A549 (cell line): ENCODE results near the gene PGA3. TPM values are rescaled to one million over a fixed set of nuclear protein-coding genes. Genes with fewer than 3 reads are reported as not detected.
"Not testable (repeated sequence)": the region's sequence is repeated elsewhere in the genome, so short reads cannot be mapped to it uniquely, and the experiment has no call there.

Experiments
- ATAC-seq, 2 experiments: fragments of 200-7000 bp in 1 of 2; fragments of >200 bp in 1 of 2; cut with Nextera tagmentation in 1 of 2; cut with Tn5 transposase in 1 of 2; 3 replicates each; pipeline versions ENCODE4 v1.8.0 to v1.9.1; 2018 to 2020; ENCODE audit warnings: mild to moderate bottlenecking in 1 of 2, moderate library complexity in 1 of 2
- CTCF ChIA-PET: fragments of 300-600 bp; sonication (Branson Sonifier 250); formaldehyde crosslinking; extraction: SDS; loops from one replicate; lab custom pipeline; 2021; ENCODE audit warnings: antibody characterized with exemption, inconsistent platforms; lab: Yijun Ruan, JAX
- POLR2A ChIA-PET: fragments of 350-600 bp; formaldehyde crosslinking; extraction: SDS; loops from one replicate; lab custom pipeline; 2021; ENCODE audit warnings: antibody characterized with exemption, inconsistent platforms; lab: Yijun Ruan, JAX
- DNase-seq, 2 experiments: peaks; one replicate each; pipeline versions ENCODE4 v3.0.0 to v3.0.0-alpha.2; 2011 to 2016; ENCODE audit warnings: low read depth in 1 of 2, low spot score in 1 of 2
- FAIRE-seq: peaks from 2 replicates; lab custom pipeline; 2011; peaks lifted over from hg19 to GRCh38; lab: Jason Lieb, UNC
- H3K27ac ChIP-seq, 2 experiments: fragments of >200 bp; sonication (Bioruptor Twin); formaldehyde crosslinking; 3 replicates each; pipeline ENCODE4 v1.5.1; 2016 to 2017
- H3K4me1 ChIP-seq: fragments of >200 bp; sonication (Bioruptor Twin); formaldehyde crosslinking; 3 replicates; pipeline ENCODE4 v1.6.1; 2016
- H3K4me2 ChIP-seq: fragments of >200 bp; sonication (Bioruptor Twin); formaldehyde crosslinking; 3 replicates; pipeline ENCODE4 v1.6.1; 2016
- H3K4me3 ChIP-seq: fragments of >200 bp; sonication (Bioruptor Twin); formaldehyde crosslinking; 3 replicates; pipeline ENCODE4 v1.5.1; 2016
- H3K9me3 ChIP-seq: fragments of >200 bp; sonication (Bioruptor Twin); formaldehyde crosslinking; 3 replicates; pipeline ENCODE4 v1.6.1; 2016
- whole genome bisulfite sequencing: methylation state at CpG from one replicate; pipeline ENCODE4 v1.1.6; 2017; ENCODE audit errors: missing lambda C conversion rate; 5-methylcytosine and 5-hydroxymethylcytosine counted together
- polyA plus RNA-seq, 4 experiments: library from polyadenylated mRNA; depleted of rRNA in 3 of 4; stranded (reverse); fragments of >200 nt; fragmentation: RNase III in 1 of 4; extraction: RNeasy Plus Mini Kit Qiagen cat#74134 plus additional on column Dnase treatment in 1 of 4; gene quantifications; 2 replicates in 3 of 4; 3 replicates in 1 of 4; pipeline ENCODE4 v1.2.3, GENCODE V29; 2011 to 2017

The PGA3 gene
- polyA plus RNA-seq, 2 of the 4 experiments (the other 2 are of a cell fraction), result not detected

DNA sequence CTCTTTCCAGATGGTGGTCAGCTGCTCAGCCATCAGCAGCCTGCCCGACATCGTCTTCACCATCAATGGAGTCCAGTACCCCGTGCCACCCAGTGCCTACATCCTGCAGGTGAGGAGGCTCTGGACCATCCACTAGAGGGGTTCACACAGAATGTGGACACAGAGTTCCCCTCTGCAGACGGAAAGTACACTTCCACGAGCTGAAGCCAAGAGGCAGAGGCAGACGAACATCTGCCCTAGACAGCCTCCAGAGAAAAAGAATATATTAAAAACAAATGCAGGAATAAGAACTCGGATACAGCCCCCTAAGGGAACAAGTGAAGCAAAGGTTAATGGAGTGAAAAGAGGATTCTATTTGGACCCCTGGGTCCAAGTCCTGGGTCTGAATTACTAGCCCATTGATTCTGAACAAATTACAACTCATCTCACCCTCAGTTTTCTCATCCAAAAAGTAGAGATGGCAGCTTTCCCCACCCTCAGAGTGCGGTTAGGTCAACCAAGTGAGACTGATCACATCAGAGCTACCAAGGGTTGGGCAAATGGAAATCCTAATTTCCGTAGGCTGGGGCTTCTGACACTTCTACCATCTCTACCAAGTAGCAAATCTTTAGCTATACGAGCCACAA is 8.1 kb downstream of the PGA3 start:
- not testable (repeated sequence) for DNase-seq

DNA sequence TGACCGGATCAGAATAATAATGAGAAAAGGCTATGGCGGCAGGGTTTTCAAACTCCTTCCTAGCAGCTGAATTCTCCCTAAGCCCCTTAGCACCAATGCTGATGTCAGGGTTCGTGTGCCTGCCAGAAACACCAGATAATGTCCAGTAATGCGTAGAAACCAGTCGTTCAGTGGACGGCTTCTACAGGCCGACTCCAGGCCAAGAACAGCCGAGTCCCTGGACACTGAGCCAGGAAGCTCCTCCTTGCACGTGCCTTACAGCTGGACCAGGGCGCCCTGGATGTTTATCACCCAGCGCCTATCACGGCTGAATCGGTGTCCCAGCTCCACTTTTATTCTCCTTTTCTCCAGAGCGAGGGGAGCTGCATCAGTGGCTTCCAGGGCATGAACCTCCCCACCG is 8.9 kb downstream of the PGA3 start:
- H3K4me3 ChIP-seq, H3K27ac ChIP-seq, H3K9me3 ChIP-seq, DNase-seq, H3K4me1 ChIP-seq, CTCF ChIA-PET, FAIRE-seq, ATAC-seq, POLR2A ChIA-PET, H3K4me2 ChIP-seq: not testable (repeated sequence)
- WGBS, result no CpG with 5 or more reads among the region's 15 CpGs

More for the DNA sequence above, 8.1 kb downstream of the PGA3 start:
- H3K4me1 ChIP-seq, FAIRE-seq, H3K27ac ChIP-seq, ATAC-seq, H3K4me3 ChIP-seq, H3K9me3 ChIP-seq, CTCF ChIA-PET, POLR2A ChIA-PET, H3K4me2 ChIP-seq: not testable (repeated sequence)
- 19% methylated on average over 7 of the region's 10 CpGs for WGBS

DNA sequence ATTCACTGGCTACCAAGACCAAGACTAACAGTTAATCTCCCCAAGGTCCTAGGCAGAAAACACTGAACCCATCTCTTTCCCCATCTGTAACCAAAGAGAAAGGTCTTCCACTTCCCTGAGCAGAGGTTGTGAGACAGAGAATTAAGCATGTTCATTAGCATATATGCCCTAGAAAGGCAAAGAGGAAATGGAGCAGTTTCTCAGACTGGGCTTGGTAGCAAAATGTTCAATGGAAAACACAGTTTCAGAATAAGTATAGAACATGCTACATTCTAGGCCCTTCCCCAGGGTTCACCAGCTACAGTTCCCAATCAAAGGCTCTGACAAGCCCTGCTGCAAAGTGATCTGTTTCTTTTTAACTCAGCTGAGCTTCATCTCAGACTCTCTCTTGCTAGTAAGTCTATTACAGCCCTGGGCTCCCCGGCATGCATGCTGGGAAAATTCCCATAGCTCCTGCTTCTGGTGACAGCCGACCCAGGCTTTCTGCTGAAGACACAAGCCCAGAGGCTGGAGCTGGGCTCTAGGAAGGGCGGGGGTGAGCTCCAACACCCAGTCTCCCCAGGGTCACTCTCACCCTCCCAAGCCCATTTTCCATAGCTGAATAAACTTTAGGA is 10.5 kb downstream of the PGA3 start:
- H3K27ac ChIP-seq, POLR2A ChIA-PET, H3K4me3 ChIP-seq, DNase-seq, H3K4me1 ChIP-seq, H3K4me2 ChIP-seq, H3K9me3 ChIP-seq, CTCF ChIA-PET, FAIRE-seq, ATAC-seq: not testable (repeated sequence)
- no CpG with 5 or more reads among the region's 3 CpGs for WGBS

DNA sequence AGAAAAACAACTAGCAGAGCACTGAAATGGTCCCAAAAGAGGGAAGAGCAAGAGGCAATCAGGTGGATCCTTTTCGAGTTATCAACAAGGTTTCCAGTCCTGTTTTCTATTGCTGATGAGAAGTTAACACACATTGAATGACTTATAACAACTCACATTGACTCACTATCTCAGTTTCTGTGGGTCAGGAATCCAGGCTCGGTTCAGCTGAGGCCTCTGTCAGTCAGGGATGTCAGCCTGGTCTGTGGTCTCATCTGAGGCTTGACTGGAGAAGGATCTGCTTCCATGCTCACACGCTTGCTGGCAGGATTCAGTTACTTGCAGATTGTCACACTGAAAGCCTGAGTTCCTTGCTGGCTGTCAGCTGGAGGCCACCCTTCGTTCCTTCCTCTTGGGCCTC is 15.0 kb downstream of the PGA3 start:
- DNase-seq, result not testable (repeated sequence)

DNA sequence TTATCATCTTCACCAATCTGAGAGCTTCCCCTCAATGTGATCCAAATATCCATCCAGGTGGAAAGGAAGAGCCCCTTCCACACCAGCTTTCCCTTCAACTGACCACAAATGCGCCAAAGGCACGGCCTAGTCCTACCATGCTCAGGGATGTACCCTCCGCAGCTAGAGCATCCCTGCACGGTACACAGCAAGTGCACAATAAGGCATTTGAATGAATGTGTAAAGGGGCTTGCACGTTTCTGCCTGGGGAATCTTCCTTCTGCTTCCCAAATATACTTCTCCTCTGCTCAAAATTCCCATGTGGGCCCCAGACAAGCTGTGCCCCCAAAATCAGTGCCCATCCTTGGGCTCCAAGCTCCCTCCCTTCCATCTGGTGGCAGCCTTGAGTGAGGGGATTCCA is 15.7 kb downstream of the PGA3 start:
- ATAC-seq, H3K27ac ChIP-seq, POLR2A ChIA-PET, H3K4me1 ChIP-seq, H3K4me3 ChIP-seq, H3K9me3 ChIP-seq, H3K4me2 ChIP-seq, FAIRE-seq, CTCF ChIA-PET, DNase-seq: not testable (repeated sequence)
- 25% methylated on average over 5 of the region's 5 CpGs for WGBS

More for the DNA sequence above, 15.0 kb downstream of the PGA3 start:
- H3K4me3 ChIP-seq, H3K27ac ChIP-seq, POLR2A ChIA-PET, ATAC-seq, H3K9me3 ChIP-seq, H3K4me1 ChIP-seq, CTCF ChIA-PET, FAIRE-seq, H3K4me2 ChIP-seq: not testable (repeated sequence)
- no CpG with 5 or more reads among the region's 4 CpGs for WGBS

DNA sequence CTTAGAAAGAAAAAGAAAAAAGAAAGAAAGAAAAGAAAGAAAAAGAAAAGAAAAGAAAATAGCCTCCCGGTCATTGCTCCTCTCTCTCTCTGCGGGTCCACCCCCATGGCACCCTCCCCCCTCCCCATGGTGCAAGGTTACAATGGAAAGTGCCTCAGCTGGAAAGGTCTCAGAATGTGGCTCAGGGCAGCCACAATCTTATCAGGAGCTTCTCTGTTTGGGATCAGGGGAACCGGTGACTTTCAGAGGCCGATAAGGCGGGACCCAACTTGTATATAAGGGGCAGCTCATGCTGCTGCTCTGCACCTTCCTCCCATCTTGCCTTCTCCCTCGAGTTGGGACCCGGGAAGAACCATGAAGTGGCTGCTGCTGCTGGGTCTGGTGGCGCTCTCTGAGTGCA is 18.7 kb downstream of the PGA3 start, which contains the start of gene PGA4:
Gene PGA4, plus strand, starts transcription at position 301 of the 400 bp plus-strand sequence. Its CDS starts 54 bp downstream, at position 355.
- H3K4me3 ChIP-seq, ATAC-seq, DNase-seq, CTCF ChIA-PET, H3K27ac ChIP-seq, H3K4me1 ChIP-seq, FAIRE-seq, H3K9me3 ChIP-seq, H3K4me2 ChIP-seq, POLR2A ChIA-PET: not testable (repeated sequence)
- WGBS, result no CpG with 5 or more reads among the region's 8 CpGs

DNA sequence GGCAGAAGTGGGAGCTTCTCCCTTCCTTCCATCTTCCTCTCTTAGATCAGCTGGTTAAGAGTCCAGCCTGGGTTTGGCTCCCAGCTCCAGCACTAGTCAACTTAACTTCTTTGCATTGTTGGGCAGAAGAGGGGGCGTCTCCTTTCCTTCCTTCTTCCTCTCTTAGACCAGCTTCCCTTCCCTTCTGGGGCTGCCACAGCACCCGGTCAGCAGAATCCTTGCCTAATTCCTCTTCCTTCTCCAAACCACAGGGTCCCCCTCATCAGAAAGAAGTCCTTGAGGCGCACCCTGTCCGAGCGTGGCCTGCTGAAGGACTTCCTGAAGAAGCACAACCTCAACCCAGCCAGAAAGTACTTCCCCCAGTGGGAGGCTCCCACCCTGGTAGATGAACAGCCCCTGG is 19.4 kb downstream of the PGA3 start:
- ATAC-seq, FAIRE-seq, H3K4me2 ChIP-seq, CTCF ChIA-PET, POLR2A ChIA-PET, H3K9me3 ChIP-seq, H3K27ac ChIP-seq, H3K4me1 ChIP-seq, DNase-seq, H3K4me3 ChIP-seq: not testable (repeated sequence)
- WGBS, result no CpG with 5 or more reads among the region's 5 CpGs

DNA sequence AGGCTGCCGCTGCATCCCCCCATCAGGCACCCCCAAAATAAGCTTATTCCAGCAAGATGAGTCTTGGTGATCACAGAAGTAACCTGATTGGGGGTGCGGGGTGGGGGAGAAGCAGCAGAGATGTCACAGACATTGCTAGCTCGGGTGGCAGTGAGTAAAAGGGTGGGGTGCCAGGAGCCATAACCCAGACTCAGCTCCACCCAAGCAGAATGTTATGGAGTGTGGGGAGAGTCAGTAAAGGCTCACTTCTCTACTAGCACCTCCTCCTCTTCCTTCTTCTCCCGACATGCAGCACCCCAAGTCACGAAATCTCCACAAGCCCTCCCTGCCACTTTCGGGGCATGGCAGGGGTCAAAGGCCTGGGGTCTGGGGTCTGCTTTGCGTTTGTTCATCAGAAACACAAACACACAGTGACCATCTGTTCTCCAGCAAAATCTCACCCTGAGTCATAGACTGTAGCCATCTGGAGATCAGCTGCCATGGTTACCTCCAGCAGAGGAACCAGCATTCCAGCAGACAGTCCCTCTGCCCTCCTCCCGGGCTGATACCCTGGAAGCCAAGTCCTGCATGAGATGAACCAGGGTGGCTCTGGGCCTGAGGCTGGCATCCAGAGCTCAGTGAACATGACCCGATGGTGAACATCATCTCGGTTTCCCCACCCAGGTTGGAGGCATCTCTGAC is 23.3 kb downstream of the PGA3 start:
- H3K4me2 ChIP-seq, H3K9me3 ChIP-seq, H3K4me3 ChIP-seq, CTCF ChIA-PET, POLR2A ChIA-PET, FAIRE-seq, ATAC-seq, DNase-seq, H3K4me1 ChIP-seq, H3K27ac ChIP-seq: not testable (repeated sequence)
- no CpG with 5 or more reads among the region's 10 CpGs for WGBS

DNA sequence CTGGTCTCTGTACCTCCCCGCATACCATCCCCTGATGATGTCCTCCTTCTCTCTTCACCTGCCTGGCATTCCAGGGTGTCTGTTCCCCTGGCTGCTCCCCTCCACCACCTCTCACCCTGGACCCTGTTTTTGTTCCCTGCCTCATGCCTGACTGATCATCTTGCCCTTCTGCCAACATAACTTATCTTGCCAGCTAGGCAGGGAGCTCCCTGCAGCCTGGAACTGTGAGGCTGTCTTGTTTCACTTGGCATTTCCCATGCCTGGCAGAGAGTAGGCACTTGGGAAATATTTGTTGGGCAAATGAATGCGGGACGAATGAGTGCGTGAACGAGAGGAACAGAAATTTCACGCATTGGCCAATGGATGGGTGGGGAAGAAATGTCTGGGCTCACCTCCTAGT is 26.1 kb downstream of the PGA3 start:
- H3K9me3 ChIP-seq, FAIRE-seq, H3K27ac ChIP-seq, CTCF ChIA-PET, H3K4me1 ChIP-seq, POLR2A ChIA-PET, DNase-seq, H3K4me3 ChIP-seq, ATAC-seq, H3K4me2 ChIP-seq: not testable (repeated sequence)
- no CpG with 5 or more reads among the region's 6 CpGs for WGBS

DNA sequence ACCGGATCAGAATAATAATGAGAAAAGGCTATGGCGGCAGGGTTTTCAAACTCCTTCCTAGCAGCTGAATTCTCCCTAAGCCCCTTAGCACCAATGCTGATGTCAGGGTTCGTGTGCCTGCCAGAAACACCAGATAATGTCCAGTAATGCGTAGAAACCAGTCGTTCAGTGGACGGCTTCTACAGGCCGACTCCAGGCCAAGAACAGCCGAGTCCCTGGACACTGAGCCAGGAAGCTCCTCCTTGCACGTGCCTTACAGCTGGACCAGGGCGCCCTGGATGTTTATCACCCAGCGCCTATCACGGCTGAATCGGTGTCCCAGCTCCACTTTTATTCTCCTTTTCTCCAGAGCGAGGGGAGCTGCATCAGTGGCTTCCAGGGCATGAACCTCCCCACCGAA is 27.7 kb downstream of the PGA3 start:
- DNase-seq, H3K9me3 ChIP-seq, CTCF ChIA-PET, H3K27ac ChIP-seq, H3K4me3 ChIP-seq, ATAC-seq, H3K4me2 ChIP-seq, POLR2A ChIA-PET, FAIRE-seq, H3K4me1 ChIP-seq: not testable (repeated sequence)
- WGBS, result no CpG with 5 or more reads among the region's 15 CpGs

DNA sequence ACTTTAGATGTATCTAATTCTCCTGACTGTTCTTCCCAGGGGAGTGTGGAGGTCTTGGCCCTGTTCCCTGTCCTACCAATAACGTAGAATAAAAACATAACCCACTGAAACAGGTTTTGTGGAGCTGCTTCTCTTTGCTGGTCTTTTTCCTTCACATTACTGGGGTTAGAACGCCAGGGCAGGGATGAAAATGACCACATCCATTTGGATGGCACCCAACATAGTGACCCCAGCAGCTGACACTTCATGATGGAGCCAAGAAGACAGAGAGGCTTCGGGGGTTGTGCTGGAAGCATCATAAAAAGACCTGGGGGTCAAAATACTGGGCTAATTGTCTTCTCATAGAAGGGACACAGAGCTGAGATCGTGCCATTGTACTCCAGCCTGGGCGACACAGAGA is 28.3 kb downstream of the PGA3 start:
- H3K9me3 ChIP-seq, H3K27ac ChIP-seq, H3K4me3 ChIP-seq, FAIRE-seq, POLR2A ChIA-PET, H3K4me2 ChIP-seq, H3K4me1 ChIP-seq, DNase-seq, CTCF ChIA-PET, ATAC-seq: not testable (repeated sequence)
- WGBS, result 60% methylated on average over 1 of the region's 5 CpGs
